NT2/D1 (cell line): Measurements from ENCODE around the gene SH3PXD2B.
A peak's percentile ranks its signal among the peaks of the same experiment; 100 is the strongest.
"Not testable (repeated sequence)": the region's sequence is repeated elsewhere in the genome, so short reads cannot be mapped to it uniquely, and the experiment has no call there.

ENCODE experiments used
- DNase-seq: peaks from one replicate; pipeline ENCODE4 v3.0.0-alpha.2; 2011; ENCODE audit warnings: low read depth, low spot score
- H3K27me3 ChIP-seq: 2 replicates; pipeline ENCODE4 v1.6.0; 2011; ENCODE audit warnings: mild to moderate bottlenecking; ENCODE audit not compliant: insufficient read length, insufficient read depth
- H3K36me3 ChIP-seq: 2 replicates; pipeline ENCODE4 v1.6.1; 2011; ENCODE audit warnings: mild to moderate bottlenecking, low read length, mixed read lengths; ENCODE audit not compliant: insufficient read depth, insufficient read length
- H3K4me1 ChIP-seq: 2 replicates; pipeline ENCODE4 v1.5.1; 2011; ENCODE audit not compliant: insufficient read depth, insufficient read length
- H3K4me3 ChIP-seq: 2 replicates; pipeline ENCODE4 v1.5.1; 2011; ENCODE audit warnings: low read depth; ENCODE audit not compliant: insufficient read length
- H3K9ac ChIP-seq: 2 replicates; pipeline ENCODE4 v1.6.0; 2011; ENCODE audit warnings: low read depth; ENCODE audit not compliant: insufficient read length
- H3K9me3 ChIP-seq: 2 replicates; pipeline ENCODE4 v1.5.1; 2011; ENCODE audit warnings: mild to moderate bottlenecking, low read length; ENCODE audit not compliant: insufficient read depth
- SUZ12 ChIP-seq: IDR thresholded peaks from 2 replicates; pipeline ENCODE4 v1.6.1; 2011; ENCODE audit not compliant: insufficient read length, insufficient read depth; ENCODE audit errors: extremely low read depth
- YY1 ChIP-seq: IDR thresholded peaks from 2 replicates; pipeline ENCODE4 v1.6.1; 2011; ENCODE audit not compliant: insufficient read length, insufficient read depth
- ZNF274 ChIP-seq: IDR thresholded peaks from 2 replicates; pipeline ENCODE4 v1.6.1; 2011; ENCODE audit warnings: mild to moderate bottlenecking, low read depth, low read length

The SH3PXD2B gene

DNA sequence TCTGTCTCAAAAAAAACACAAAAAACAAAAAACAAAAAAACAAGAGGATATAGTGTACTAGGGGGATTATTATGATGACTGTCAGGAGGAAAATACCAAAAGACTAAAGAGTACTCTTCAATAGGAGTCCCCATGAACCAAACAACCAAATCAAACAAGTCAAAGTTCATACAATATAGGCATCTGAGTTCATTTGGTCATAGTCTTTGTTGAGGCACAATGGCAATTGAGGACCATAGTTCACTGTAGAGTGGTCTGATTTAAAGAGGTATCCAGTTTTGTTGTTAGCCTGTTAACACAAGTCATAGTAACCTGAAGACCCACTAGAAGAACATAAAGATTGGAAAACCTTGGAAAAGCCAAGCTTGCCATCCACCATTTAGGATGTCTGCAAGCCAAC lies 159.5 kb downstream of the SH3PXD2B start:
- Histone ChIP-seq H3K4me1 (peaks cover 2% of the 10 kb centered on the region), H3K36me3 (no peaks in the 10 kb centered on the region), H3K27me3 (no peaks in the 10 kb centered on the region), H3K9me3 (no peaks in the 10 kb centered on the region), H3K4me3 (no peak overlapping the region), H3K9ac (no peak overlapping the region)
- DNase-seq, result no peak
- TF ChIP-seq YY1, result no peak
- TF ChIP-seq SUZ12, result no peak
- TF ChIP-seq ZNF274, result no peak

DNA sequence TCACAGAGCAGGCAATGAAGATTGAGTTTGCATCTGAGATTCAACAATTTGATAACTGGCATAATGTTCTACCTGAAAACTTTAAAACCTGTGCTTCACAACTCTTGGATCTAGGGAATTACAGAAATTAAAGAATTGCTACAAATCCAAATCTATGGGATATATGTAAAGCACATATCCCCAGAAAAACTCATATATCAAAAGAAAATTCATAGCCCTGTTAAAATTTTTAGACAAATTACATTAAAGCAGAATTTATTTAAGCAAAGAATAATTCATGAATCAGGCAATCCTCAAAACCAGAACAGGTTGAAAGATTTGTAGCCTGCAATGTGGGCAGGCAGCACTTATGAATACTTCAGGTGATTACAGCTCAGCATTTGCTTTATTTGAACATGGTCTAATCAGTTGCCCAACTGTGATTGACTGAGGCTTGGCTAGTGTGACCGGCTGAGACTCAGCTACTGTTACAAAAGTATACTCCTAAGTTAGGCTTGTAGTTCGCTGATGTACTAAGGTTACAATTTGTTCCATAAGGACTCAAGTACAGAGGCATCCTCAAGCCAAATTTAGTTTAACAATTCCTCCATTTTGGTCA lies 160.5 kb downstream of the SH3PXD2B start:
- TF ChIP-seq ZNF274 (no peak), YY1 (no peak), SUZ12 (no peak)
- no peak overlapping the region for H3K4me3 ChIP-seq
- no peaks in the 10 kb centered on the region for H3K27me3 ChIP-seq
- H3K36me3 ChIP-seq, result no peaks in the 10 kb centered on the region
- no peaks in the 10 kb centered on the region for H3K9me3 ChIP-seq
- no peak overlapping the region for H3K9ac ChIP-seq
- no peak for DNase-seq
- peaks cover 2% of the 10 kb centered on the region for H3K4me1 ChIP-seq

DNA sequence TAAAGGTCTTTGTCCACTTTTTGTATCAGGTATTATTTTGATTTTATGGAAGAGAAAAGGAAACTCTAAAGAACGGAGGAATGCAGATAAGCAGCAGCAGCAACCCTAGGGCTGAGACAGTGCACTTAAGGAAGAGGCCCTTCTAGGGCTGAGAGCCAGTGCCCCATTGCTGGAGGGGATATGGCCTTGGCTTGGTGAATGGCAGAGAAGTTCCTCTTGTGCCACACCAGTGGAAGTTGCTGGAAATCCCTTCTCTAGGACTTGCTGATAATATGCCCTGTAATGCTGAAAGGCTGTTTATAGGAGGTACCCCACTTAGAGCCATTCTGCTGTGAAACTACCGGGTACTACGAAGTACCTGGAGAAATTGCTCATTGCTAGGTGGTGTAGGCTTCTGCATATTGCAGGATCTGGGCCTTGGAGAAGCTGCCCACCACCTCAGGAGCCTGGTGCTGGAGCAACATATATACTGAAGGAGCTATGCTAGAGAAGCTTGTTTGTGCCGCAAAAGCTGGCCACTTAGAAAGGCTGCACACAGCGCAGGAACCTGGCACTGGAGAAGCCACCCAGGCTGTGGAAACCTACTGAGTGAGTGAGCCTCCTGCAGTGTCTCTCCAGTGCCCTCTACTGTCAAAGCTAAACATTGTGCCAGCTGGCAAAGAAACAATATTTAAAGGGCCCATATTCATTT lies 161.1 kb downstream of the SH3PXD2B start:
- H3K36me3 ChIP-seq, result no peaks in the 10 kb centered on the region
- peak; percentile 13 for DNase-seq
- TF ChIP-seq YY1, result no peak
- TF ChIP-seq ZNF274, result no peak
- no peak for TF ChIP-seq SUZ12
- H3K9ac ChIP-seq, result no peak overlapping the region
- H3K4me3 ChIP-seq, result no peak overlapping the region
- H3K4me1 ChIP-seq, result peaks cover 2% of the 10 kb centered on the region
- H3K27me3 ChIP-seq, result no peaks in the 10 kb centered on the region
- no peaks in the 10 kb centered on the region for H3K9me3 ChIP-seq

DNA sequence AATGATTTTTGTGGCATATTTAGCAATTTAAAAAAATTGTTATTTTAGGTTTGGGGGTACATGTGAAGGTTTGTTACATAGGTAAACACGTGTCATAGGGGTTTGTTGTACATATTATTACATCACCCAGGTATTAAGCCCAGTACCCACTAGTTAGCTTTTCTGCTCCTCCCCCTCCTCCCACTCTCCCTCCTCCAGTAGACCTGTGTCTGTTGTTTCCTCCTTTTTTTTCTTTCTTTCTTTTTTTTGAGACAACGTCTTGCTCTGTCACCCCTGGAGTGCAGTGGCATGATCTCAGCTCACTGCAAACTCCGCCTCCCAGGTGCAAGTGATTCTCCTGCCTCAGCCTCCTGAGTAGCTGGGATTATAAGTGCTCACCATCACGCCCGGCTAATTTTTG lies 162.5 kb downstream of the SH3PXD2B start:
- H3K36me3 ChIP-seq, H3K9ac ChIP-seq, H3K9me3 ChIP-seq, DNase-seq, H3K4me3 ChIP-seq, H3K4me1 ChIP-seq, H3K27me3 ChIP-seq: not testable (repeated sequence)

DNA sequence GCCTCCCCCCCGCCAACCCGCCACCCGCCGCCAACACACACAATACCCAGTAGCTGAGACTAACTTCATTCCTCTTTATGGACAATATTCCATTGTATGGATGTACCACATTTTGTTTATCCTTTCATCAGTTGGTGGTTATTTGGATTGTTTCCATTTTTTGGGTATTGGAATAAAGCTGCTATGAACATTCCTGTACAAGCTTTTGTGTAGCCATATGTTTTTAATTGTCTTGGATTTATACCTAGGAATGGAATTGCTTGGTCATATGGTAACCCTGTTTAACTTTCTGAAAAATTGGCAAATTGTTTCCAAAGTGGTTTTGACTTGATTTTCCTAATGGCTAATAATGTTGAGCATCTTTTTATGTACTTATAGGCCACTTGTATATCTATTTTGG lies 165.9 kb downstream of the SH3PXD2B start:
- H3K9ac ChIP-seq, result no peak overlapping the region
- DNase-seq, result no peak
- no peaks in the 10 kb centered on the region for H3K36me3 ChIP-seq
- H3K27me3 ChIP-seq, result no peaks in the 10 kb centered on the region
- H3K4me3 ChIP-seq, result no peak overlapping the region
- peaks cover 2% of the 10 kb centered on the region for H3K4me1 ChIP-seq
- no peaks in the 10 kb centered on the region for H3K9me3 ChIP-seq
- TF ChIP-seq SUZ12 (no peak), YY1 (no peak), ZNF274 (no peak)

DNA sequence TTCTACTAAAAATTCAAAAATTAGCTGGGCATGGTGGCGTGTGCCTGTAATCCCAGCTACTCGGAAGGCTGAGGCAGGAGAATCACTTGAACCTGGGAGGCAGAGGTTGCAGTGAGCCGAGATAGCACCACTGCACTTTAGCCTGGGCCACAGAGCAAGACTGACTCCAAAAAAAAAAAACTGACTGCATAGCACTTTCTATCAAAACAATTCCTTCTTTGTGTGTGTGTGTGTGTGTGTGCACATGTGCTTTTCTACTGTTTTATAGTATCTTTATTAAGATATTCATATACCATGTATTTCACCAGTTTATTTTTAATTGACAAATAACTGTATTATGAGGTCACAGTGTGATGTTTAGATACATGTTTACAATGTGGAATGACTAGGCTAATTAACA lies 167.2 kb downstream of the SH3PXD2B start:
- not testable (repeated sequence) for DNase-seq, H3K9me3 ChIP-seq, H3K27me3 ChIP-seq, H3K9ac ChIP-seq, H3K4me1 ChIP-seq, H3K4me3 ChIP-seq, H3K36me3 ChIP-seq

DNA sequence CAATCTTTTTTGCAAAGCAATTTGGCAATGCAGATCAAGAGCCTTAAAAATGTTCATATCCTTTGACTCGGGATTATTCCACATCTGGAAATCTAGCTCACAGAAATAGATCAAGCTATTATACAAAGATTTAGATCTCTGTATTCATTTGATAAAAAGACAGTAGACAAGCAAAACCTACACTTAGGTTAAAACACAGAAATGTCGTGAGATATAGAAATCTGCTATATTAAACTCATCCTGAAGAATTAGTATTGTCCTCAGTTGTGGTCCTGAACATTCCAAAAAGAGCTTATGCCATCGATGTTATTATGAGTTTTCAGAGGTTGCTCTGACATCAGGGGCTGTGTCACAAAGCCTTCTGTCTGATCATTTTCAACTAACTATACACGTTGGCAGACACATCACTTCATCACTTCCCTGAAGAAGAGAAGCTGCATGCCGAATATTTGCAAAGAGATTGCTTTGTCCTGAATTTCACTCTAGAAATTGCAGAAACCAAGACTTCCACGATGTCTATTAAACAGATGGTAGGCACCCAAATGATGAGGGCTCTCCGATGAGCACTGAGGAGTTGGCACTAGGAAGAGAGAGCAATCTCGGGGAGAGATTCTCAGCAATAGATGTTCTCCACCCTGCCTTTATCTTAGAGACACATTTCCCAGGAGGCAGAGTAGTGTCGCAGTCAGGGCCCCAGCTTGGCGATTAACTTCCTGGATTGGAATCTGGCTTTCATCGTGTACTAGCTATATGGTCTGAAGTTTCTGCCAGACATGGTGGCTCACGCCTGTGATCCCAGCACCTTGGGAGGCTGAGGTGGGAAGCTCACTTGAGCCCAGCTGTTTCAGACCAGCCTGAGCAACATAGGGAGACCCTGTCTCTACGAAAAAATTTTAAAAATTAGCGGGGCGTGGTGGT lies 168.8 kb downstream of the SH3PXD2B start:
- Histone ChIP-seq H3K4me3 (no peak overlapping the region), H3K36me3 (peaks cover 4% of the 10 kb centered on the region), H3K27me3 (no peaks in the 10 kb centered on the region), H3K4me1 (no peaks in the 10 kb centered on the region), H3K9me3 (no peaks in the 10 kb centered on the region), H3K9ac (no peak overlapping the region)
- DNase-seq, result no peak
- TF ChIP-seq SUZ12 (no peak), ZNF274 (no peak), YY1 (no peak)
